Neural progenitor cell (in vitro differentiated cells): ENCODE measurements around the gene P2RY11.
A peak's percentile ranks its signal among the peaks of the same experiment; 100 is the strongest.

Source experiments
- CTCF ChIP-seq: fragments of 200-600 bp; sonication (generic); IDR thresholded peaks from 2 replicates; pipeline ENCODE4 v1.5.1; 2017; ENCODE audit warnings: antibody characterized with exemption, mild to moderate bottlenecking
- EZH2 ChIP-seq: fragments of 200-600 bp; sonication (generic); IDR thresholded peaks from 2 replicates; pipeline ENCODE4 v1.6.1; 2017; ENCODE audit warnings: antibody characterized with exemption, mild to moderate bottlenecking, moderate library complexity

GRCh38 chr19:10074153-10074552 is 37.3 kb upstream of the P2RY11 start:
- peak; percentile 52 for TF ChIP-seq CTCF
- TF ChIP-seq EZH2: no peak
